HepG2 (cell line): ENCODE measurements around the gene CNOT10. TPM values are rescaled to one million over a fixed set of nuclear protein-coding genes. Genes with fewer than 3 reads are reported as not detected.
A peak's percentile ranks its signal among the peaks of the same experiment; 100 is the strongest.

Source experiments
- FOXK1 ChIP-seq: sonication (generic); formaldehyde crosslinking; IDR thresholded peaks from 2 replicates; pipeline ENCODE4 v1.4.0; 2020; ENCODE audit warnings: low read depth, missing genetic modification reagents, borderline replicate concordance
- LCORL ChIP-seq, 2 experiments: fragments of 450-650 bp in 1 of 2; sonication (generic) in 1 of 2; formaldehyde crosslinking in 1 of 2; IDR thresholded peaks; 2 replicates each; pipeline versions ENCODE4 v1.5.0 to v1.6.1; 2017 to 2020; ENCODE audit warnings: antibody characterized with exemption in 1 of 2, missing genetic modification reagents in 1 of 2
- MLLT10 ChIP-seq: sonication (generic); formaldehyde crosslinking; IDR thresholded peaks from 2 replicates; pipeline ENCODE4 v1.4.0; 2020; ENCODE audit warnings: missing genetic modification reagents
- MNT ChIP-seq: fragments of 450-650 bp; IDR thresholded peaks from 2 replicates; pipeline ENCODE4 v1.6.1; 2016
- MTERF4 ChIP-seq: sonication (generic); formaldehyde crosslinking; IDR thresholded peaks from 2 replicates; pipeline ENCODE4 v1.8.0; 2023; ENCODE audit warnings: mild to moderate bottlenecking, missing genetic modification reagents
- PATZ1 ChIP-seq: sonication (generic); formaldehyde crosslinking; IDR thresholded peaks from 2 replicates; pipeline ENCODE4 v1.4.0; 2020; ENCODE audit warnings: missing genetic modification reagents
- POLR2A ChIP-seq, 2 experiments: IDR thresholded peaks; 2 replicates each; pipeline ENCODE4 v1.6.1; 2011; ENCODE audit warnings: low read depth in 2 of 2, low read length in 2 of 2, mild to moderate bottlenecking in 1 of 2, moderate library complexity in 1 of 2; ENCODE audit not compliant: insufficient read depth in 1 of 2
- POLR2AphosphoS2 ChIP-seq: IDR thresholded peaks from 2 replicates; pipeline ENCODE4 v1.6.1; 2011; ENCODE audit warnings: low read depth, low read length, improper control_type of control experiment
- PRDM10 ChIP-seq: sonication (generic); formaldehyde crosslinking; IDR thresholded peaks from 2 replicates; pipeline ENCODE4 v1.4.0; 2020; ENCODE audit warnings: low read depth, missing genetic modification reagents
- RXRB ChIP-seq: IDR thresholded peaks from 2 replicates; pipeline ENCODE4 v1.6.1; 2016; ENCODE audit warnings: borderline replicate concordance, missing genetic modification reagents, missing compliant biosample characterization
- ZNF574 ChIP-seq: sonication (generic); formaldehyde crosslinking; IDR thresholded peaks from 2 replicates; pipeline ENCODE4 v1.4.0; 2020; ENCODE audit warnings: missing genetic modification reagents
- ZNF687 ChIP-seq: sonication (generic); formaldehyde crosslinking; IDR thresholded peaks from 2 replicates; pipeline ENCODE4 v1.5.1; 2020; ENCODE audit warnings: mild to moderate bottlenecking, missing genetic modification reagents, moderate library complexity
- polyA plus RNA-seq, 8 experiments: library from polyadenylated mRNA; depleted of rRNA in 3 of 8; stranded (reverse) in 7 of 8; unstranded in 1 of 8; fragments of >200 nt; fragmentation: Illumina TruSeq in 4 of 8; extraction: Trizol in 4 of 8; gene quantifications; 2 replicates each; pipeline versions ENCODE4 v1.2.1 to v1.2.3, GENCODE V29; 2011 to 2016; ENCODE audit warnings: low read depth in 4 of 8, missing spikeins in 1 of 8, mixed read lengths in 1 of 8; ENCODE audit not compliant: insufficient read depth in 1 of 8
- total RNA-seq, 5 experiments: library from RNA; depleted of rRNA; stranded (reverse); fragments of >200 nt; fragmentation: Illumina TruSeq; extraction: Trizol; gene quantifications; 2 replicates each; pipeline ENCODE4 v1.2.3, GENCODE V29; 2016; ENCODE audit warnings: low read depth in 1 of 5

CNOT10 gene
- total and polyA plus RNA-seq, 2 of the 13 experiments (the other 11 are each of a cell fraction or from before 2014, with no cell fraction given) = 21.2 to 34.1 TPM

- no peak for TF ChIP-seq LCORL (IDR thresholded peaks at IDR 0.05)
- TF ChIP-seq LCORL (CRISPR knock-in tag; IDR thresholded peaks at IDR 0.05) = no peak
- TF ChIP-seq POLR2AphosphoS2 = no peak
- peak in 1 of 2 experiments; percentile 34; a peak in 1 of 4 replicates for TF ChIP-seq POLR2A (IDR thresholded peaks at IDR 0.05; ENCODE audit: insufficient read depth in 1 of 2, low read depth in 2 of 2, low read length in 2 of 2)
- TF ChIP-seq ZNF687 (CRISPR knock-in tag) = no peak
- peak; percentile 29; the same call in 1 of the 2 replicates for TF ChIP-seq MLLT10
- TF ChIP-seq PRDM10 (CRISPR knock-in tag) = no peak
- no peak for TF ChIP-seq RXRB
- TF ChIP-seq FOXK1 = no peak
- TF ChIP-seq ZNF574 (CRISPR knock-in tag) = no peak
- TF ChIP-seq MNT = no peak
- no peak for TF ChIP-seq PATZ1 (CRISPR knock-in tag)
- no peak for TF ChIP-seq MTERF4 (CRISPR knock-in tag)
Observed at GRCh38 chr3:32820971-32821685, 136.1 kb downstream of the CNOT10 start (continued).
